OCI-M2 (cell line): Measurements from ENCODE around the gene LATS2.

ENCODE experiments used
- DNase-seq: peaks from one replicate; lab custom pipeline; 2025; ENCODE audit not compliant: unreplicated experiment; lab: John Stamatoyannopoulos, UW

LATS2 gene

DNA sequence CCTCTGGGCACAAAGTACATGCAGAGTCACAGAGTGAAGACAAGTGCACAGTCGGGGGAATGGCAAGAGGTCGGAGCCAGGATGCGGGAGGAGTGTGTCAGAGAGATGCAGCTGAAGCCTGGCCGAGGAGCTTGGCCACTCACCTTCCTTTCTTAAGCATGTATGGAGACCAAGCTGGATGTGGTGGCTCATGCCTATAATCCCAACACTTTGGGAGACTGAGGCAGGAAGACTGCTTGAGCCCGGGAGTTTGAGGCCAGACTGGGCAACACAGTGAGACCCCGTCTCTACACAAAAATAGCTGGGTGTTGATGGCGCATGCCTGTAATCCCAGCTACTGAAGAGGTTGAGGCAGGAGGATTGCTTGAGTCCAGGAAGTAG, 67.0 kb downstream of the LATS2 start:
- DNase-seq = no peak

- no peak for DNase-seq
Measured at GRCh38 chr13:20993661-20994440, 67.5 kb downstream of the LATS2 start.

DNA sequence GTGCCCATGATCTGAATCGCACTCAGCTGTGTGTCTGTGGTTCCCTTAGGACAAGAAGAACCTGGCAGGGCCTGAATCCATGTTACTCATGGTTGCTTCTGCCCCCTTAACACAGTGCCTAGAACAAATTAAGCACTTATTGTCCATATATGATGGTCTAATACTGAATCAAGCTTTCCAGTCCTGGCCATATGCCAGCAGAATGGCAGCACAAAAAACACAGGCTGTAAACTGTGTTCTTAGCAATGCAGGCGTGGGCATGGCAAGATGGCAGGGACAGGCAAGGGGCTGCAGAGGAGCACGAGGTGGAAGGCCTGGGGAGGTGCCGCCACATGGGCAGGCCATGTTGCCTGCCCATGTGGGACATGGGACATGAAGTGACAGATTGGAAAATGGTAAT, 68.2 kb downstream of the LATS2 start:
- DNase-seq = no peak

DNA sequence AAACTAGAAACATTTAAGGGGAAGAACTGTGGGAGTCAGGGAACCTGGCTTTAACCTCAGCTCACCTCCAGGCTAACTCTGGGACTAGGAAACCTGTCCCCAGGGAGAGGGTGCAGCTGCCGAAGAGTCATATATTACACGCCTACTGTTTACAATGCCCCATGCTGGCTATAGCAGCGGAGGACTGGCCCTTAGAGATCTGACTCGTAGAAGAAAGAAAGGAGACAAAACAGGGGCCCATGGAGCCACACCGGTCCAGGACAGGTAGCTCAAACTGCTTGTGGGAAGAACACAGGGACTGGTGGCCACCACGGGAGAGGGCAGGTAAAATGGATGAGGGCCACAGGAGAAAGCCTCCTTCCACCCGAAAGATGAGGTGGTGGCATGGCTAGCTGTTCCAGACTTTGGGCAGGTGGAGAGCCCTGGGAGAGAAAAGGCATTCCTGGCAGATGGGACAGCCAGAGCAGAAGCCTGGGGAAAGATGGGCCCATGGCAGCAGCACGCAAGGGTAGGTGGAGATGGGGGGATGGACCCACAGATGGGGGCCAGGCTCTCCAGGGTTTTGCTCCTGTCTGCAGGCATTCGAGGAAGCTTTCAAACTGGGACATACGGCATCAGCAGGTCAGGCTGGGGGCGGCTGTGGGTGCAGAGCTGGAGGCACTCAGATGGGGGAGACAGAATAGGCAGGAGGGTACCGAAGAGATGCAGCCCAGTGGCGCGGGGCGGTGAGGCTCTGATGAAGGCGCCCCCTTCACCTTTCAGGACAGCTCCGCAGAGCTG, 69.5 kb downstream of the LATS2 start:
- DNase-seq = no peak

DNA sequence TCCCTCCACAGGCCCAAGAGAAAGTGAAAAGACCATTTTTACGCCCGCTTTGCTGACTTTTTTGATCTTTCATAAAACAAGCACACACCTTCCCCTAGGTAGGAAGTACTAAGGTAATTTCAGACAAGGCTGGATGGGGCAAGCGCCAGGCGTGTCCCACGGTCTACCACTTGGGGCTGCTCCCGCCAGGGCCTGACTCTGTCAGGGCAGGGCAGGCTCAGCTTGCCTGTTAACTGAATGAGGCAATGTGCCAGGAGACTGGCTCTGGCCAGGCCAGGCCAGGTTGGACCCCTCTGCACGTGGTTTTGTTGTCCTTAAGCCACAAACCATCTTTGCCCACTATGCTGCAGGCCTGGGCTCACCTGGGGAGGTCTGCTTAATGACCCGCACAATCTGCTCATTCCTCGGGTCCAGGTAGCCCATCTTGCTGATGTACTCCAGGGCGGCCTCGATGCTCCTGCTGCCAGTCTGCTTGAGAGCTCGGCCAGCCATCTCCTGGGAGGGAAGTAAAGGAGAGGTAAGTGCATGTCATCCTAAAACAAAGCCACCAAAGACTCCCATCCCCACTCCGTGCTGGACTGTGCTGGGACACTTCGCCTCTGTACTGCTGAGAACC, 70.4 kb downstream of the LATS2 start:
- no peak for DNase-seq

DNA sequence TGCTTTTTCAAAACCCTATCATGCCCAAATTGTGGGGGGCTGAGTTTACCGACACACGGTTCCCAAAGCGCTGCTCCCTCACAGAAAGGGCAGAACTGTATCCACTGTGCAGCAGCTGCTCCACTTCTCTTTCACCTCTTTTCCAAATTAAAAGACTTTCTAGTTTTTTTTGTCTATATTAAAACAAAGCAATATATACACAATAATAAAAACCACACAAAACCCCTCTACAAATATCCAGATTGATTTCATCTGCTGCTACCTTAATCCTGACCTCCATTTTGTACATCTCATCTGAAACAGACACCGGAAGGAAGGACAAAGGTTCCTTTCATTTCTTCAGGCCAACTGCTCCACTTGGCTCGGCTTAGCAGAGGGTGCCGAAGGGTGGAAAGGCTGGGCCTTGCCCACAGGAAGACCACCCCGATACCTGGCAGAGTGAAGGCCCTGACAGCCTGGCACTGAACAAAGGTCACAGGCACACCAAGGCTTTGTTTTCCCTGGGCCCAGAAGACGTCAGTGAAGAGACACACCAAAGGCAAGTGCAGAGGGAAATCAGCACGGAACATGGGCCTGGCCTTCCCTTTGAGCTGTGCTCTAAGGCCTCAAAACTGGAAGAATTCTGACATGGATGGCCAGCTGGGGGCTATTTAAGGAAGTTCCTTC, 71.6 kb downstream of the LATS2 start:
- DNase-seq = no peak

- no peak for DNase-seq
Measured at GRCh38 chr13:20988909-20989655, 72.3 kb downstream of the LATS2 start.

GRCh38 chr13:20988033-20988908, 73.1 kb downstream of the LATS2 start:
- no peak for DNase-seq

DNA sequence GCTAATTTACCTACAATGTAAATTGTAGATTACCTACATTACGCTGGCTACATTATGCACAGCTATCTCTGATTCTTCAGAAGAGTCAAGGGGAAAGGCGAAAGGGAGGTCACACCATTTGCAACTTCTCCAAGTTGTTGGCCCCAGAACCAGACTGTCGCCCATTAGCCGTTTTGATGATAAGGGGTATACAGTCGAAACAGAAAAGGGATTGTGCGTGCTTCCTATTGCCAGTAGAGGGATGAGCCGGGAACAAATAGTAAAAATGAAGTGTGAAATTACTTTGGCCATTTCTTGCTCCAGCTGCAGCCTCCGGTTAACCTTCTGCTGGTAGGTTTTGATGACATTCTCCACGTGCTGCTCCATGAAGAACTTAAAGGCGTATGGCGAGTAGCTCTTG, 73.8 kb downstream of the LATS2 start:
- no peak for DNase-seq

DNA sequence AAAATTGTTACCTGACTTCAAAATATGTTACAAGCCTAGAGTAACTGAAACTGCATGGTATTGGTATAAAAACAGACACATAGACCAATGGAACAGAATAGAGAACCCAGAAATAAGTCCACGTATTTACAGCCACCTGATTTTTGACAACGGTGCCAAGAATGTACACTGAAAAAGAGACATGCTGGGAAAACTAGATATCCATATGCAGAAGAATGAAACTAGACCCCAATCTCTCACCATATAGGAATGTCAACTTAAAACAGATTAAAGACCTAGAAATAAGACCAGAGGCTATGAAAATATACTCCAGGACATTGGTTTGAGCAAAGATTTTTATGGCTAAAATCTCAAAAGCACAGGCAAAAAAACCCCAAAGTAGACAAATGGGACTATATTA, 76.5 kb downstream of the LATS2 start:
- DNase-seq = no peak

- DNase-seq = no peak
Measured at GRCh38 chr13:20983386-20983785, 78.0 kb downstream of the LATS2 start.

- no peak for DNase-seq
Measured at GRCh38 chr13:20981370-20982095, 79.9 kb downstream of the LATS2 start.

GRCh38 chr13:20980899-20981298, 80.5 kb downstream of the LATS2 start:
- DNase-seq = no peak

- no peak for DNase-seq
Measured at GRCh38 chr13:20980430-20980829, 81.0 kb downstream of the LATS2 start.

DNA sequence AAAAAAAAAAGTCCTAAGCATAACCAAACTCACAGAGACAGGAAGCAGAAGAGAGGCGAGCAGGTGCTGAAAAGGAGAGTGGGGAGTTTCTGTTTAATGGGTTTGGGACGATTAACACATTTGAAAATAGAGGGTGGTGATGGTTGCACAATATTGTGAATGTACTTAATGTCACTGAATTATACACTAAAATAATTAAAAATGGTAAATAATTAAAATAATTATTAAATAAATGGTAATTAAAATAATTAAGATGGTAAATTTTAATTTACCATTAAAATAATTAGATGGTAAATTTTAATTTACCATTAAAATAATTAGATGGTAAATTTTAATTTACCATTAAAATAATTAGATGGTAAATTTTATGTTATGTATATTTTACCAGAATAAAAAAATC, 84.0 kb downstream of the LATS2 start:
- DNase-seq = no peak

GRCh38 chr13:20974981-20975585, 86.3 kb downstream of the LATS2 start:
- DNase-seq = no peak

DNA sequence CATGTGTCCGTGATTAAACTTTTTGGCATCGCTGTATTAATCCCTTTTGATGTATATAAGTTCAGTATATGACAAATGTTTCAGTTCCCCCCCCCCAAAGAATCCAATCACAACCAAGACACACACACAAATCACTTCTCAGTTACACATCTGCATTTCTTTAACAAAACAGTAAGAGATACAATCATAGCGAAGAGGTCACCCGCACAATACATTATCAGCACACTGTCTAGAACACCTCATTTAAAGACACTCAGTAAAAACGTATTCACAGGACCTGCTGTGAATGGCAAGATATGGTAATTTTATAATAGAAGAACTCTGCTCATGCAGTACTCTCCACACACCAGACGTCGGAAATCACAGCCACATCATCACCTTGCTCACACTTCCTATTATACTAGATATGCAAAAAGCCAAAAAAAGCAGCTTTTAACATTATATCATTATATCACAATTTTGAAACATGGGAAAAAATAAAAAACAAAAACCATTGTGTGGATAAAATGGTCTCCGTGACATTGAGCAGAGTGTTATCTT, 87.4 kb downstream of the LATS2 start:
- DNase-seq = no peak

- DNase-seq = no peak
Measured at GRCh38 chr13:20972731-20973130, 88.7 kb downstream of the LATS2 start.

GRCh38 chr13:20969182-20969581, 92.2 kb downstream of the LATS2 start:
- DNase-seq = no peak
